ENCODE data around the gene TULP1.

- TF ChIP-seq ZBTB33 (IDR thresholded peaks at IDR 0.05) (no peak), CTCF (IDR thresholded peaks at IDR 0.05; ENCODE audit: low read depth, low read length, missing input control) (no peak), GABPA (IDR thresholded peaks at IDR 0.05 in 1 of 2, conservative IDR thresholded peaks at IDR 0.05 in 1 of 2) (no peak), YY1 (IDR thresholded peaks at IDR 0.05) (no peak), NR2F2 (IDR thresholded peaks at IDR 0.05) (no peak), EGR1 (IDR thresholded peaks at IDR 0.05; ENCODE audit: low read depth in 2 of 2) (no peak)
Measured at GRCh38 chr6:35485402-35485877, 27.3 kb downstream of the TULP1 start.
